HepG2 (cell line): ENCODE measurements around the gene ADRA2B. TPM values are rescaled to one million over a fixed set of nuclear protein-coding genes. Genes with fewer than 3 reads are reported as not detected.

Experiments used
- ATAC-seq: fragments of 200-7000 bp; cut with Tn5 transposase; 3 replicates; pipeline ENCODE4 v1.9.1; 2020; ENCODE audit warnings: mild to moderate bottlenecking, moderate library complexity
- BruUV-seq: library from RNA; stranded (reverse); fragments of 400-500 nt; replicated peaks from 2 replicates; lab custom pipeline; 2021; lab: Mats Ljungman, UMichigan
- CTCF ChIA-PET: fragments of 300-600 bp; formaldehyde crosslinking; extraction: SDS; loops from one replicate; lab custom pipeline; 2021; ENCODE audit warnings: low total read pairs, inconsistent platforms, low intra/inter-chr PET ratio; lab: Yijun Ruan, JAX
- POLR2A ChIA-PET: fragments of 350-600 bp; sonication (Branson Sonifier 250); formaldehyde crosslinking; loops from one replicate; lab custom pipeline; 2020; ENCODE audit warnings: antibody characterized with exemption, inconsistent platforms; lab: Yijun Ruan, JAX
- DNase-seq: peaks from one replicate; pipeline ENCODE4 v3.0.0-alpha.2; 2015; ENCODE audit warnings: low spot score
- FAIRE-seq: peaks from 3 replicates; lab custom pipeline; 2011; peaks lifted over from hg19 to GRCh38; lab: Jason Lieb, UNC
- H2AFZ ChIP-seq: one replicate; pipeline ENCODE4 v1.6.1; 2011; ENCODE audit warnings: low read length, inconsistent platforms
- H3K27ac ChIP-seq: fragments of 300-600 bp; 3 replicates; pipeline ENCODE4 v1.8.0; 2011; ENCODE audit warnings: mixed run types, mild to moderate bottlenecking, mixed read lengths, low read length, inconsistent platforms; ENCODE audit not compliant: insufficient read depth; ENCODE audit errors: extremely low read length
- H3K27me3 ChIP-seq, 2 experiments: fragments of 200-600 bp in 1 of 2; 2 replicates in 1 of 2; 3 replicates in 1 of 2; pipeline versions ENCODE4 v1.6.0 to v1.8.0; 2011; ENCODE audit warnings: low read length in 2 of 2, mild to moderate bottlenecking in 2 of 2, moderate library complexity in 2 of 2, inconsistent platforms in 1 of 2; ENCODE audit not compliant: insufficient read depth in 2 of 2, control insufficient read depth in 1 of 2
- H3K36me3 ChIP-seq, 2 experiments: fragments of 200-600 bp in 1 of 2; replicated peaks in 1 of 2; 2 replicates in 1 of 2; 3 replicates in 1 of 2; pipeline versions ENCODE4 v1.5.1 to v1.8.0; 2011; ENCODE audit warnings: low read length in 2 of 2, inconsistent platforms in 1 of 2; ENCODE audit not compliant: insufficient read depth in 2 of 2, control insufficient read depth in 1 of 2
- H3K4me1 ChIP-seq: 2 replicates; pipeline ENCODE4 v1.5.1; 2012; ENCODE audit warnings: low read length, inconsistent platforms; ENCODE audit not compliant: insufficient read depth
- H3K4me2 ChIP-seq: 2 replicates; pipeline ENCODE4 v1.6.0; 2011; ENCODE audit warnings: low read depth, low read length, inconsistent platforms
- H3K4me3 ChIP-seq, 3 experiments: fragments of 200-600 bp in 1 of 3; sonication (generic), shearing (Covaris generic) in 1 of 3; replicated peaks in 1 of 3; 2 replicates each; pipeline ENCODE4 v1.5.1; 2011 to 2016; ENCODE audit warnings: low read length in 3 of 3, inconsistent platforms in 2 of 3, low read depth in 2 of 3, mild to moderate bottlenecking in 2 of 3, control low read depth in 1 of 3, mixed read lengths in 1 of 3; ENCODE audit not compliant: insufficient read depth in 1 of 3
- H3K79me2 ChIP-seq: one replicate; pipeline ENCODE4 v1.6.1; 2011; ENCODE audit warnings: low read length, inconsistent platforms; ENCODE audit not compliant: insufficient read depth
- H3K9ac ChIP-seq: 2 replicates; pipeline ENCODE4 v1.6.0; 2011; ENCODE audit warnings: mild to moderate bottlenecking, low read depth, low read length, inconsistent platforms; ENCODE audit not compliant: insufficient read depth
- H3K9me3 ChIP-seq: 2 replicates; pipeline ENCODE4 v1.5.1; 2012; ENCODE audit warnings: mild to moderate bottlenecking, low read length
- H4K20me1 ChIP-seq: 2 replicates; pipeline ENCODE4 v1.6.0; 2011; ENCODE audit warnings: inconsistent platforms, mild to moderate bottlenecking, low read length, moderate library complexity; ENCODE audit not compliant: insufficient read depth
- DPF2 ChIP-seq: sonication (generic); formaldehyde crosslinking; IDR thresholded peaks from 2 replicates; pipeline ENCODE4 v1.4.0; 2020; ENCODE audit warnings: mild to moderate bottlenecking, low read depth, missing genetic modification reagents, borderline replicate concordance
- EHMT2 ChIP-seq: fragments of 200-600 bp; sonication (generic); IDR thresholded peaks from 2 replicates; pipeline ENCODE4 v1.7.0; 2017; ENCODE audit warnings: antibody characterized with exemption, low read depth, low read length, borderline replicate concordance
- IKZF1 ChIP-seq: fragments of 450-650 bp; IDR thresholded peaks from 2 replicates; pipeline ENCODE4 v1.7.1; 2016
- LCORL ChIP-seq, 2 experiments: fragments of 450-650 bp in 1 of 2; sonication (generic) in 1 of 2; formaldehyde crosslinking in 1 of 2; IDR thresholded peaks; 2 replicates each; pipeline versions ENCODE4 v1.5.0 to v1.6.1; 2017 to 2020; ENCODE audit warnings: antibody characterized with exemption in 1 of 2, missing genetic modification reagents in 1 of 2
- MEIS1 ChIP-seq: sonication (generic); formaldehyde crosslinking; IDR thresholded peaks from 2 replicates; pipeline ENCODE4 v1.9.0; 2021; ENCODE audit warnings: mild to moderate bottlenecking, missing genetic modification reagents, moderate library complexity, borderline replicate concordance
- SP5 ChIP-seq: IDR thresholded peaks from 2 replicates; pipeline ENCODE4 v1.6.1; 2016; ENCODE audit warnings: low read depth, borderline replicate concordance
- SRY ChIP-seq: sonication (generic); formaldehyde crosslinking; IDR thresholded peaks from 2 replicates; pipeline ENCODE4 v1.8.0; 2022; ENCODE audit warnings: mild to moderate bottlenecking, missing genetic modification reagents
- ZNF512B ChIP-seq: sonication (generic); formaldehyde crosslinking; IDR thresholded peaks from 2 replicates; pipeline ENCODE4 v1.5.1; 2020; ENCODE audit warnings: missing genetic modification reagents, mild to moderate bottlenecking, borderline replicate concordance
- ZNF546 ChIP-seq: sonication (generic); formaldehyde crosslinking; conservative IDR thresholded peaks from 2 replicates; pipeline ENCODE4 v1.8.1; 2023; ENCODE audit warnings: mild to moderate bottlenecking, missing genetic modification reagents
- ZNF768 ChIP-seq: sonication (generic); formaldehyde crosslinking; IDR thresholded peaks from 2 replicates; pipeline ENCODE4 v1.4.0; 2020; ENCODE audit warnings: missing genetic modification reagents
- WGBS: methylation state at CpG from one replicate; pipeline ENCODE4 v1.1.6; 2017; ENCODE audit warnings: low lambda C conversion rate; 5-methylcytosine and 5-hydroxymethylcytosine counted together
- in situ Hi-C: cut with HindIII; loops from 2 replicates; pipeline ENCODE4 v1.10.0; 2017; ENCODE audit warnings: low pct_unique_long_range_greater_than_20kb; ENCODE audit not compliant: extremely low pct_ligation_motif_present
- intact Hi-C: fragments of 100-400 bp; cut with micrococcal nuclease; formaldehyde crosslinking; loops from one replicate; pipeline ENCODE4 v1.10.0; 2022; ENCODE audit not compliant: unreplicated experiment
- polyA plus RNA-seq, 8 experiments: library from polyadenylated mRNA; depleted of rRNA in 3 of 8; stranded (reverse) in 7 of 8; unstranded in 1 of 8; fragments of >200 nt; fragmentation: Illumina TruSeq in 4 of 8; extraction: Trizol in 4 of 8; gene quantifications; 2 replicates each; pipeline versions ENCODE4 v1.2.1 to v1.2.3, GENCODE V29; 2011 to 2016; ENCODE audit warnings: low read depth in 4 of 8, missing spikeins in 1 of 8, mixed read lengths in 1 of 8; ENCODE audit not compliant: insufficient read depth in 1 of 8
- total RNA-seq, 5 experiments: library from RNA; depleted of rRNA; stranded (reverse); fragments of >200 nt; fragmentation: Illumina TruSeq; extraction: Trizol; gene quantifications; 2 replicates each; pipeline ENCODE4 v1.2.3, GENCODE V29; 2016; ENCODE audit warnings: low read depth in 1 of 5
- TF ChIP-seq, protein P1 (sequence below): sonication (generic); formaldehyde crosslinking; IDR thresholded peaks from 2 replicates; pipeline ENCODE4 v1.8.0; 2022; ENCODE audit warnings: missing genetic modification reagents, mild to moderate bottlenecking, inconsistent platforms, borderline replicate concordance
- TF ChIP-seq, protein P2 (sequence below): sonication (generic); formaldehyde crosslinking; IDR thresholded peaks from 2 replicates; pipeline ENCODE4 v1.9.0; 2021; ENCODE audit warnings: missing genetic modification reagents, mild to moderate bottlenecking, borderline replicate concordance
- TF ChIP-seq, protein P3 (sequence below): fragments of 450-650 bp; IDR thresholded peaks from 2 replicates; pipeline ENCODE4 v1.6.1; 2017

The ADRA2B gene
- total and polyA plus RNA-seq, 2 of the 13 experiments (the other 11 are each of a cell fraction or from before 2014, with no cell fraction given): not detected

DNA sequence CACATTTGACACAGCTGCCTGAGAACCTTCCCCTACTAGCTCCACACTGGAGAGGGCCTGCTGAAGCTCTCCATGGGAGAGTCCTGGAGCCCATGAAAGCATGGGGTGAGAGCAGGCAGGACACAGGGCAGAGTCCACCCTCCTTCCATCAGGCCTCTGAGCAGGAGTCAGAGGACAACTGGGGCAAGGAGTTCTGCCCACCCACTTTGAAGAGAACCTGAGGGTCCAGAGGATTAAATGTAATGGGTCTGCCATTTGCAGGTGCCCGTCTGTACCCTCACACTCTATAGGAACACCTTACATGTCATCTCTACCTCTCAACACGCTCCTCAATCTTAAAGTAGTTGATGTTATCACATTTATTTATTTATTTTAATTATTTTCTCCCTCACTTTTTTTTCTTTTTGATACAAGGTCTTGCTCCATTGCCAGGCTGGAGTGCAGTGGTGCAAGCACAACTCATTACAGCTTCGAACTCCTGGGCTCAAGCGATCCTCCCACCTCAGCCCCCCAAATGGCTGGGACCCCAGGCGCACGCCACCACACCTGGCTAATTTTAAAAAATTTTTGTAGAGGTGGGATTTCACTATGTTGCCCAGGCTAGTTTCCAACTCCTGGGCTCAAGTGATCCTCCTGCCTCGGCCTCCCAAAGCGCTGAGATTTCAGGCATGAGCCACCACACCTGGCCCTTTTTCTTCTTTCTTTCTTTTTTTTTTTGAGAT is 10.2 kb downstream of the ADRA2B start:
- H3K9me3 ChIP-seq: no peaks in the 10 kb centered on the region
- no peak overlapping the region for H3K27ac ChIP-seq
- BruUV-seq: no TSS peak
- H2AFZ ChIP-seq: no peak overlapping the region
- CTCF ChIA-PET: no interaction called here
- WGBS: 65% methylated on average over 8 of the region's 8 CpGs
- DNase-seq: no peak
- no peak overlapping the region for H3K4me3 ChIP-seq
- H3K27me3 ChIP-seq: peaks cover 5 to 11% of the 10 kb centered on the region in 2 experiments; a peak in 2 of 5 replicates
- H3K9ac ChIP-seq: no peak overlapping the region
- in situ Hi-C loops (loop anchor here (25.0 kb wide), 2 partner anchors 94 to 269 kb away; no protein-coding TSS in a partner anchor), intact Hi-C loops (no loop called here)
- H4K20me1 ChIP-seq: no peaks in the 10 kb centered on the region
- ATAC-seq: no peak
- H3K4me2 ChIP-seq: no peak overlapping the region
- peaks cover 30% of the 10 kb centered on the region for H3K4me1 ChIP-seq
- POLR2A ChIA-PET: no interaction called here
- no peaks in the 10 kb centered on the region for H3K36me3 ChIP-seq
- FAIRE-seq: no peak
- no peaks in the 10 kb centered on the region for H3K79me2 ChIP-seq
- TF ChIP-seq, protein P1, sequence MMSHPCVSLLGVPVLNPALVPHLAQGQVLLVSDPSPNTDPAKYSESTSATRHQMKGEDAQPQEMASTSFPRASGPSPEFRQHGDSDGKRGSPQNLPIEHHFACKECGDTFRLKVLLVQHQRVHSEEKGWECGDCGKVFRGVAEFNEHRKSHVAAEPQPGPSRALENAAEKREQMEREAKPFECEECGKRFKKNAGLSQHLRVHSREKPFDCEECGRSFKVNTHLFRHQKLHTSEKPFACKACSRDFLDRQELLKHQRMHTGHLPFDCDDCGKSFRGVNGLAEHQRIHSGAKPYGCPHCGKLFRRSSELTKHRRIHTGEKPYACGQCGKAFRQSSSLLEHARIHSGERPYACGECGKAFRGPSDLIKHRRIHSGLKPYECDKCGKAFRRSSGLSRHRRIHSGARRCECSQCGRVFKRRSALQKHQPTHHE (CRISPR knock-in tag): no peak
- TF ChIP-seq, protein P2, sequence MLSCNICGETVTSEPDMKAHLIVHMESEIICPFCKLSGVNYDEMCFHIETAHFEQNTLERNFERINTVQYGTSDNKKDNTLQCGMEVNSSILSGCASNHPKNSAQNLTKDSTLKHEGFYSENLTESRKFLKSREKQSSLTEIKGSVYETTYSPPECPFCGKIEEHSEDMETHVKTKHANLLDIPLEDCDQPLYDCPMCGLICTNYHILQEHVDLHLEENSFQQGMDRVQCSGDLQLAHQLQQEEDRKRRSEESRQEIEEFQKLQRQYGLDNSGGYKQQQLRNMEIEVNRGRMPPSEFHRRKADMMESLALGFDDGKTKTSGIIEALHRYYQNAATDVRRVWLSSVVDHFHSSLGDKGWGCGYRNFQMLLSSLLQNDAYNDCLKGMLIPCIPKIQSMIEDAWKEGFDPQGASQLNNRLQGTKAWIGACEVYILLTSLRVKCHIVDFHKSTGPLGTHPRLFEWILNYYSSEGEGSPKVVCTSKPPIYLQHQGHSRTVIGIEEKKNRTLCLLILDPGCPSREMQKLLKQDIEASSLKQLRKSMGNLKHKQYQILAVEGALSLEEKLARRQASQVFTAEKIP: no peak
- TF ChIP-seq EHMT2 (no peak), LCORL (IDR thresholded peaks at IDR 0.05) (no peak), LCORL (CRISPR knock-in tag; IDR thresholded peaks at IDR 0.05) (no peak), DPF2 (no peak), SP5 (CRISPR knock-in tag) (no peak), IKZF1 (no peak), ZNF768 (CRISPR knock-in tag) (no peak), MEIS1 (no peak), ZNF512B (CRISPR knock-in tag) (no peak), SRY (CRISPR knock-in tag) (no peak), ZNF546 (CRISPR knock-in tag) (no peak)
- TF ChIP-seq, protein P3, sequence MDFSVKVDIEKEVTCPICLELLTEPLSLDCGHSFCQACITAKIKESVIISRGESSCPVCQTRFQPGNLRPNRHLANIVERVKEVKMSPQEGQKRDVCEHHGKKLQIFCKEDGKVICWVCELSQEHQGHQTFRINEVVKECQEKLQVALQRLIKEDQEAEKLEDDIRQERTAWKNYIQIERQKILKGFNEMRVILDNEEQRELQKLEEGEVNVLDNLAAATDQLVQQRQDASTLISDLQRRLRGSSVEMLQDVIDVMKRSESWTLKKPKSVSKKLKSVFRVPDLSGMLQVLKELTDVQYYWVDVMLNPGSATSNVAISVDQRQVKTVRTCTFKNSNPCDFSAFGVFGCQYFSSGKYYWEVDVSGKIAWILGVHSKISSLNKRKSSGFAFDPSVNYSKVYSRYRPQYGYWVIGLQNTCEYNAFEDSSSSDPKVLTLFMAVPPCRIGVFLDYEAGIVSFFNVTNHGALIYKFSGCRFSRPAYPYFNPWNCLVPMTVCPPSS: no peak
